ENCODE data around the gene MAN1A1. TPM values are rescaled to one million over a fixed set of nuclear protein-coding genes. Genes with fewer than 3 reads are reported as not detected.

Gene MAN1A1
- total RNA-seq, 2 donors from 2014 or later, result 24.8 to 35.8 TPM

DNA sequence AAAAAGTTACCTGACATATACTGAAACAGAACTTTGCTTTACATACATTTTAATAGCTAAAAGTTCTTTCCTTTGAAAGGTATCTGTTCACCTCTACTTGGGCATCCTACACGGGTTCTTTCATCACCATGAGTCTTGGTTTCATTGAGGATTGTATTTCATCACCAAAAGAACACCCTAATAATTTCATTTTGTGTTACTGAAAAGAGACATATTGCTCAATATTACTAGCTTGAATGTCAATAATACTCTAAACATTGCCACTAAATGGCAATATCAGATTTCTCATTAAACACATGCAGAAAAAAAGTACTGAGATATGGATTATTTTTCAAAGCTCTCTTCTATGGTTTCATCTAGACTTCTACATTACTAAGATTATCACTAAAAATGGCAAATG is 30.8 kb downstream of the MAN1A1 start:
- H3K4me1 ChIP-seq, result peaks cover 0 to 9% of the 10 kb centered on the region in 2 donors
- H3K36me3 ChIP-seq, result no peaks in the 10 kb centered on the region
- H3K27ac ChIP-seq, result no peak overlapping the region
- H3K9me3 ChIP-seq, result no peaks in the 10 kb centered on the region
- H3K4me3 ChIP-seq, result no peak overlapping the region
- DNase-seq (ENCODE audit: low spot score), result no peak
- no peaks in the 10 kb centered on the region for H3K27me3 ChIP-seq
- TF ChIP-seq, protein P1, sequence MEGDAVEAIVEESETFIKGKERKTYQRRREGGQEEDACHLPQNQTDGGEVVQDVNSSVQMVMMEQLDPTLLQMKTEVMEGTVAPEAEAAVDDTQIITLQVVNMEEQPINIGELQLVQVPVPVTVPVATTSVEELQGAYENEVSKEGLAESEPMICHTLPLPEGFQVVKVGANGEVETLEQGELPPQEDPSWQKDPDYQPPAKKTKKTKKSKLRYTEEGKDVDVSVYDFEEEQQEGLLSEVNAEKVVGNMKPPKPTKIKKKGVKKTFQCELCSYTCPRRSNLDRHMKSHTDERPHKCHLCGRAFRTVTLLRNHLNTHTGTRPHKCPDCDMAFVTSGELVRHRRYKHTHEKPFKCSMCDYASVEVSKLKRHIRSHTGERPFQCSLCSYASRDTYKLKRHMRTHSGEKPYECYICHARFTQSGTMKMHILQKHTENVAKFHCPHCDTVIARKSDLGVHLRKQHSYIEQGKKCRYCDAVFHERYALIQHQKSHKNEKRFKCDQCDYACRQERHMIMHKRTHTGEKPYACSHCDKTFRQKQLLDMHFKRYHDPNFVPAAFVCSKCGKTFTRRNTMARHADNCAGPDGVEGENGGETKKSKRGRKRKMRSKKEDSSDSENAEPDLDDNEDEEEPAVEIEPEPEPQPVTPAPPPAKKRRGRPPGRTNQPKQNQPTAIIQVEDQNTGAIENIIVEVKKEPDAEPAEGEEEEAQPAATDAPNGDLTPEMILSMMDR (IDR thresholded peaks at IDR 0.05), result no peak

DNA sequence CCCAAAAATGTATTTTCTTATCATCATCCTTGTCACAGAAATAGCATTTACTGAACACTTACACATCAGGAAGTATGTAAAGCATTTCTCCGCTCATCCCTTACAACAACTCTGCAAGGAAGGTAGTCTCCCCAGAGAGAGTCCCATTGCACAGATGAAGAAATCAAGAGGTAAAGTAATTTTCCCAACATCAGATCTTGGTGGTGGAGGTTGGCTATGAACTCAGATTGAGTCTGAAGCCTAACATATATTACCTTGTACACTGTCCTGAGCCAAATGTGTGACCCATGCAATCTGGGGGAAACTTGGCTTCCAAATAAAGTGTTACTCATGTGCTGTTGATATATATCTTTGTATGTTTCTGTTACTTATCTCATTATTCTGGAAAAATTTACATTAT is 31.4 kb downstream of the MAN1A1 start:
- Histone ChIP-seq H3K27me3 (no peaks in the 10 kb centered on the region), H3K9me3 (no peaks in the 10 kb centered on the region), H3K4me3 (no peak overlapping the region), H3K4me1 (peaks cover 0 to 14% of the 10 kb centered on the region in 2 donors), H3K36me3 (no peaks in the 10 kb centered on the region), H3K27ac (no peak overlapping the region)
- TF ChIP-seq, protein P1 (IDR thresholded peaks at IDR 0.05), result no peak
- no peak for DNase-seq (ENCODE audit: low spot score)

DNA sequence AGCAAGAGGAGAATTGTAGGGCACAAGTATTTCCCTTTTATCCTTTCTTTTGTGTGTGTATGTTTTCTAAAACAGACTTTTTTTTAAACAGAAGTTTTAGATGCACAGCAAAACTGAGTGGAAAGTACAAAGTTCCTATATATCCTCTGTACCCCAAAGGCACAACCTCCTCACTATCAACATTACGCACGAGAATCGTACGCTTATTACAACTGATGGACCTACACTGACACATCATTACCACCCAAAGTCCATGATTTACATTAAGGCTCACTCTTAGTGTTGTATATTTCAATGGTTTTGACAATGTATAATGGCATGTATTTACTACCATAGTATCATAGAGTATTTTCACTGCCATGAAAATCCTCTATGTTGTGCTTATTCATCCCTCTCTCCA is 32.6 kb downstream of the MAN1A1 start:
- no peaks in the 10 kb centered on the region for H3K36me3 ChIP-seq
- no peak overlapping the region for H3K27ac ChIP-seq
- no peak overlapping the region for H3K4me3 ChIP-seq
- H3K9me3 ChIP-seq, result no peaks in the 10 kb centered on the region
- no peaks in the 10 kb centered on the region for H3K27me3 ChIP-seq
- no peak for DNase-seq (ENCODE audit: low spot score)
- TF ChIP-seq, protein P1 (IDR thresholded peaks at IDR 0.05), result no peak
- peaks cover 0 to 23% of the 10 kb centered on the region in 2 donors for H3K4me1 ChIP-seq

DNA sequence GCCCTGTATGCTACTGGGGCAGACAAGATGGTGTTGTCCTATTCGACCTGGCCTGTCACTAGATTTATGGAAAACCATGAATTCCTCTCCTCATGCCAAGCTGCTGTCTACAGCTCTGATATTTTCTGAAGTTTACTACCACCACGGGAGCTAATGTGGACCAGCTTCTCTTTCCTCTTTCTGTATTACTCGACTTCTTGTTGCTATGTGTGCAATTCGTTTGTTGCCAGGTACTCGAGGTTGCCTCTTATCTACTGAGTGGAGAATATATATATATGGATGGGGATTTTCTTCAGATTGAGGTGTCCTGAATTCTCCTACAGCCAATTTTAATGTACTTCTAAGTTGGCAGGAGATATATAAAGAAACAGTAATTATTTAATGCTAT is 34.7 kb downstream of the MAN1A1 start:
- H3K4me1 ChIP-seq, result peaks cover 0 to 29% of the 10 kb centered on the region in 2 donors
- no peaks in the 10 kb centered on the region for H3K9me3 ChIP-seq
- H3K36me3 ChIP-seq, result no peaks in the 10 kb centered on the region
- no peak for DNase-seq (ENCODE audit: low spot score)
- no peaks in the 10 kb centered on the region for H3K27me3 ChIP-seq
- H3K4me3 ChIP-seq, result no peak overlapping the region
- no peak overlapping the region for H3K27ac ChIP-seq
- TF ChIP-seq, protein P1 (IDR thresholded peaks at IDR 0.05), result no peak

DNA sequence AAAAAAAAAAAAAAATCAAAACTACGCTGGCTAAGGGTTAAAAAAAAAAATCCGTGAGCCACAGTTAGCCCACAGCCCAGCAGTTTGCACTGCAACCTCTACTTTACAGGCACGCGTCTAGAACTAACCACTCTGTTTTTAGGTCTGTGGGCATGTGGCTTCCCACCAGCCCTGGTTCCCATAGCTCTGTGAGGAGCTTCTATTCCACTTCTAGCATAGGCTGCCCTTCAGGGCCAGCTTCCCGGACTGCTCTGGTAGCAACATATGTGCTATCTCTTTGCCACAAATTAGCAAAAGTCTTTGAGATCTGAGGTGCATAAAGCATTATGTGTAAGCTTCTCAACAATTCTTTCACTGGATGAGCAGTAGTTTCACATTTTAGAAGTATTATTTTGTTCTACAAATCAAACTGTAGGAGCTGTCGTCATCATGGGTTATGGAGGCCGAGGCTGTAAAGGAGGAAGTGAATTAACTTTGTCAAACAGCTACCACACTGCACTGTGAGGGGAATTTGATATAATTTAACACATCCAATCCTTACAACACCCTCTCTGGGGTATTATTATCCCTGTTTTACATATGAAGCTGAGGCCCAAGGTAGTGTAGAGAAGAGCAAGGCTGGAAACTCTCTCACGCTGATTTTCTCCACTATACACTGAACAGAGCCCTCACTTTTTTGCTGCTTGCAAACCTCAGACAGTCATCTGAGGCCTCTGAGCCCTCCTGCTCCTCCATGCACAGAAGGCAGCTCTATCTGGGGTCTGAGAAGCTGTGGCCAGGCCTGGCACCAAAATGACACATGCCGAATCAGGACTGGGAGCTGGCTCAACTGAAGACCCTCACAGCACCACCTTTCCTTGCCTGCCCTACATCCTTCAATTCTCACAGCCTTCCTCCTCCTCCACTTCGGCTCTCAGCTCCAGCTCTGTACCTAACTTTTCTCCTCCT is 35.4 kb downstream of the MAN1A1 start:
- Histone ChIP-seq H3K4me1 (peaks cover 0 to 29% of the 10 kb centered on the region in 2 donors), H3K4me3 (no peak overlapping the region), H3K36me3 (no peaks in the 10 kb centered on the region), H3K27me3 (no peaks in the 10 kb centered on the region), H3K27ac (no peak overlapping the region), H3K9me3 (no peaks in the 10 kb centered on the region)
- TF ChIP-seq, protein P1 (IDR thresholded peaks at IDR 0.05), result no peak
- DNase-seq (ENCODE audit: low spot score), result no peak

Measured in right atrium auricular region (tissue), 2 donors.